Neural cell (in vitro differentiated cells): ENCODE data around the gene KLRC3. TPM values are rescaled to one million over a fixed set of nuclear protein-coding genes. Genes with fewer than 3 reads are reported as not detected.
"Not testable (repeated sequence)": the region's sequence is repeated elsewhere in the genome, so short reads cannot be mapped to it uniquely, and the experiment has no call there.

Experiments
- H2AFZ ChIP-seq: fragments of 200-600, 300-800 bp; sonication (generic), shearing (Covaris generic); 2 replicates; pipeline ENCODE4 v1.6.0; 2014; ENCODE audit warnings: low read depth, mild to moderate bottlenecking, antibody characterized with exemption, low read length, moderate library complexity
- H3F3A ChIP-seq: fragments of 200-600 bp; shearing (Covaris generic); 2 replicates; pipeline ENCODE4 v1.6.1; 2016; ENCODE audit warnings: mild to moderate bottlenecking, moderate library complexity, mixed read lengths, antibody characterized with exemption, low read length; ENCODE audit not compliant: insufficient read depth, poor library complexity, severe bottlenecking
- H3K27ac ChIP-seq: fragments of 200-600, 300-800 bp; sonication (generic), shearing (Covaris generic); 2 replicates; pipeline ENCODE4 v1.5.1; 2014; ENCODE audit warnings: mild to moderate bottlenecking, low read length, moderate library complexity
- H3K27me3 ChIP-seq: fragments of 300-800, 200-600 bp; sonication (generic), shearing (Covaris generic); 2 replicates; pipeline ENCODE4 v1.6.0; 2014; ENCODE audit warnings: mild to moderate bottlenecking, low read depth, low read length, moderate library complexity; ENCODE audit not compliant: insufficient read depth
- H3K36me3 ChIP-seq: fragments of 300-800, 200-600 bp; sonication (generic), shearing (Covaris generic); 2 replicates; pipeline ENCODE4 v1.5.1; 2014; ENCODE audit warnings: mild to moderate bottlenecking, antibody characterized with exemption, low read length, moderate library complexity; ENCODE audit not compliant: insufficient read depth
- H3K4me2 ChIP-seq: fragments of 300-800, 200-600 bp; sonication (generic), shearing (Covaris generic); 2 replicates; pipeline ENCODE4 v1.6.0; 2014; ENCODE audit warnings: mild to moderate bottlenecking, low read length
- H3K4me3 ChIP-seq: fragments of 300-800, 200-600 bp; sonication (generic), shearing (Covaris generic); 2 replicates; pipeline ENCODE4 v1.5.1; 2014; ENCODE audit warnings: mild to moderate bottlenecking, low read length, moderate library complexity
- H3K79me2 ChIP-seq: fragments of 200-600 bp; shearing (Covaris generic); replicated peaks from 2 replicates; pipeline ENCODE4 v1.6.0; 2014; ENCODE audit warnings: mild to moderate bottlenecking, low read length, moderate library complexity; ENCODE audit not compliant: insufficient read depth
- H3K9ac ChIP-seq: fragments of 300-800, 200-600 bp; sonication (generic), shearing (Covaris generic); 2 replicates; pipeline ENCODE4 v1.6.1; 2016; ENCODE audit warnings: mild to moderate bottlenecking, low read length, mixed read lengths
- H3K9me2 ChIP-seq: fragments of 200-600 bp; shearing (Covaris generic); 2 replicates; pipeline ENCODE4 v1.6.1; 2016; ENCODE audit warnings: mild to moderate bottlenecking, low read length, mixed read lengths; ENCODE audit not compliant: insufficient read depth
- H3K9me3 ChIP-seq: fragments of 200-600, 300-800 bp; sonication (generic), shearing (Covaris generic); 2 replicates; pipeline ENCODE4 v1.6.1; 2016; ENCODE audit warnings: mild to moderate bottlenecking, mixed run types, low read length, moderate library complexity, mixed read lengths
- H4K20me1 ChIP-seq: fragments of 200-600 bp; shearing (Covaris generic); 2 replicates; pipeline ENCODE4 v1.6.1; 2016; ENCODE audit warnings: mild to moderate bottlenecking, mixed run types; ENCODE audit not compliant: insufficient read depth
- CTCF ChIP-seq: fragments of 450-650 bp; IDR thresholded peaks from 2 replicates; pipeline ENCODE4 v1.5.1; 2014; ENCODE audit warnings: antibody characterized with exemption, mild to moderate bottlenecking, moderate library complexity; ENCODE audit not compliant: poor library complexity, severe bottlenecking
- EP300 ChIP-seq: fragments of 450-650 bp; conservative IDR thresholded peaks from 2 replicates; pipeline ENCODE4 v1.6.1; 2014; ENCODE audit warnings: antibody characterized with exemption, mild to moderate bottlenecking, moderate library complexity; ENCODE audit not compliant: poor library complexity, severe bottlenecking
- EZH2 ChIP-seq: fragments of 200-600, 300-800 bp; shearing (Covaris generic), sonication (generic); IDR thresholded peaks from 2 replicates; pipeline ENCODE4 v1.6.1; 2014; ENCODE audit warnings: antibody characterized with exemption, low read length, borderline replicate concordance, mild to moderate bottlenecking; ENCODE audit not compliant: insufficient read depth, poor library complexity, severe bottlenecking
- MXI1 ChIP-seq: fragments of 450-650 bp; conservative IDR thresholded peaks from 2 replicates; pipeline ENCODE4 v1.6.1; 2014; ENCODE audit warnings: antibody characterized with exemption, mild to moderate bottlenecking; ENCODE audit not compliant: poor library complexity, severe bottlenecking
- POLR2AphosphoS5 ChIP-seq: IDR thresholded peaks from 2 replicates; pipeline ENCODE4 v1.6.1; 2012
- RAD21 ChIP-seq: fragments of 450-650 bp; conservative IDR thresholded peaks from 2 replicates; pipeline ENCODE4 v1.6.1; 2014; ENCODE audit warnings: antibody characterized with exemption, mild to moderate bottlenecking, moderate library complexity
- REST ChIP-seq: IDR thresholded peaks from 2 replicates; pipeline ENCODE4 v1.6.1; 2012; ENCODE audit warnings: borderline replicate concordance
- SMC3 ChIP-seq: fragments of 450-650 bp; conservative IDR thresholded peaks from 2 replicates; pipeline ENCODE4 v1.6.1; 2014; ENCODE audit warnings: antibody characterized with exemption, mild to moderate bottlenecking, moderate library complexity; ENCODE audit not compliant: poor library complexity
- TAF1 ChIP-seq: IDR thresholded peaks from 2 replicates; pipeline ENCODE4 v1.6.1; 2012; ENCODE audit warnings: low read depth
- polyA plus RNA-seq: library from polyadenylated mRNA; depleted of rRNA; stranded (reverse); fragments of >200 nt; gene quantifications from 2 replicates; pipeline ENCODE4 v1.2.3, GENCODE V29; 2014

KLRC3 gene
- polyA plus RNA-seq, 1 donor from 2014 or later: 3.7 TPM

GRCh38 chr12:10369557-10370415 lies 50.6 kb downstream of the KLRC3 start:
- Histone ChIP-seq H3F3A (no peaks in the 10 kb centered on the region), H3K79me2 (no peaks in the 10 kb centered on the region), H3K27ac (no peak overlapping the region), H3K4me3 (no peak overlapping the region), H4K20me1 (no peaks in the 10 kb centered on the region), H2AFZ (no peak overlapping the region), H3K9me2 (no peaks in the 10 kb centered on the region), H3K9me3 (no peaks in the 10 kb centered on the region), H3K36me3 (no peaks in the 10 kb centered on the region), H3K9ac (no peak overlapping the region), H3K27me3 (no peaks in the 10 kb centered on the region), H3K4me2 (no peak overlapping the region)
- TF ChIP-seq TAF1 (no peak), EZH2 (no peak), EP300 (no peak), RAD21 (no peak), CTCF (no peak), SMC3 (no peak), REST (no peak), MXI1 (no peak), POLR2AphosphoS5 (no peak)

GRCh38 chr12:10368206-10369171 lies 51.9 kb downstream of the KLRC3 start:
- Histone ChIP-seq H3K27ac (no peak overlapping the region), H3K4me2 (no peak overlapping the region), H3K27me3 (no peaks in the 10 kb centered on the region), H3F3A (no peaks in the 10 kb centered on the region), H4K20me1 (no peaks in the 10 kb centered on the region), H3K9me2 (no peaks in the 10 kb centered on the region), H3K9me3 (no peaks in the 10 kb centered on the region), H3K79me2 (no peaks in the 10 kb centered on the region), H3K4me3 (no peak overlapping the region), H2AFZ (no peak overlapping the region), H3K36me3 (no peaks in the 10 kb centered on the region), H3K9ac (no peak overlapping the region)
- TF ChIP-seq REST (no peak), TAF1 (no peak)

GRCh38 chr12:10367714-10368113 lies 52.7 kb downstream of the KLRC3 start:
- H3K27me3 ChIP-seq, H3K4me3 ChIP-seq, H3K4me2 ChIP-seq, H3F3A ChIP-seq, H2AFZ ChIP-seq, H3K36me3 ChIP-seq, H3K79me2 ChIP-seq, H3K27ac ChIP-seq, H3K9me2 ChIP-seq, H3K9ac ChIP-seq, H4K20me1 ChIP-seq, H3K9me3 ChIP-seq: not testable (repeated sequence)
